HL-60 (cell line): ENCODE data around the gene OR7G1.

Experiments used
- DNase-seq, 2 experiments: peaks; one replicate each; pipeline ENCODE4 v3.0.0-alpha.2; 2010 to 2020; ENCODE audit warnings: low read depth in 1 of 2, low spot score in 1 of 2
- H3K27ac ChIP-seq: fragments of 250-450 bp; sonication (Bioruptor Pico); replicated peaks from 2 replicates; pipeline ENCODE4 v1.5.1; 2020; ENCODE audit warnings: mild to moderate bottlenecking, moderate library complexity
- H3K27me3 ChIP-seq: fragments of 250-450 bp; sonication (Bioruptor Pico); 2 replicates; pipeline ENCODE4 v1.5.1; 2021; ENCODE audit warnings: mild to moderate bottlenecking, moderate library complexity; ENCODE audit not compliant: insufficient read depth, poor library complexity, severe bottlenecking
- H3K4me3 ChIP-seq: replicated peaks from 2 replicates; pipeline ENCODE4 v1.5.1; 2011; ENCODE audit warnings: mild to moderate bottlenecking, control low read depth, low read length; ENCODE audit not compliant: insufficient read depth
- CTCF ChIP-seq: IDR thresholded peaks from one replicate; pipeline ENCODE4 v1.5.1; 2011; ENCODE audit warnings: low read length, control low read depth, inconsistent platforms; ENCODE audit not compliant: insufficient read depth
- GABPA ChIP-seq: IDR thresholded peaks from 2 replicates; pipeline ENCODE4 v1.6.1; 2012; ENCODE audit warnings: low read depth
- POLR2AphosphoS5 ChIP-seq: IDR thresholded peaks from 2 replicates; pipeline ENCODE4 v1.6.1; 2012; ENCODE audit warnings: low read depth
- REST ChIP-seq: IDR thresholded peaks from 2 replicates; pipeline ENCODE4 v1.6.1; 2012; ENCODE audit warnings: low read depth; ENCODE audit not compliant: insufficient replicate concordance
- SPI1 ChIP-seq: IDR thresholded peaks from 2 replicates; pipeline ENCODE4 v1.6.1; 2012; ENCODE audit warnings: low read depth, mild to moderate bottlenecking, borderline replicate concordance

Gene OR7G1

GRCh38 chr19:9151367-9151766 lies 35.8 kb upstream of the OR7G1 start:
- Histone ChIP-seq H3K27me3 (no peaks in the 10 kb centered on the region), H3K27ac (no peak overlapping the region), H3K4me3 (no peak overlapping the region)
- DNase-seq: no peak
- no peak for TF ChIP-seq CTCF
- no peak for TF ChIP-seq POLR2AphosphoS5
- TF ChIP-seq GABPA: no peak
- no peak for TF ChIP-seq REST
- TF ChIP-seq SPI1: no peak

GRCh38 chr19:9150650-9151049 lies 35.1 kb upstream of the OR7G1 start:
- no peak for DNase-seq

GRCh38 chr19:9149997-9150396 lies 34.4 kb upstream of the OR7G1 start:
- no peak for DNase-seq

More at GRCh38 chr19:9150650-9151049, 35.1 kb upstream of the OR7G1 start:
- Histone ChIP-seq H3K27ac (no peak overlapping the region), H3K27me3 (no peaks in the 10 kb centered on the region), H3K4me3 (no peak overlapping the region)
- TF ChIP-seq GABPA: no peak
- TF ChIP-seq POLR2AphosphoS5: no peak
- TF ChIP-seq SPI1: no peak
- TF ChIP-seq CTCF: no peak
- no peak for TF ChIP-seq REST

More at GRCh38 chr19:9149997-9150396, 34.4 kb upstream of the OR7G1 start:
- Histone ChIP-seq H3K27ac (no peak overlapping the region), H3K27me3 (no peaks in the 10 kb centered on the region), H3K4me3 (no peak overlapping the region)
- no peak for TF ChIP-seq CTCF
- no peak for TF ChIP-seq SPI1
- TF ChIP-seq POLR2AphosphoS5: no peak
- TF ChIP-seq REST: no peak
- no peak for TF ChIP-seq GABPA
